Renal cortical epithelial cell (primary cell): ENCODE measurements around the gene GFER. TPM values are rescaled to one million over a fixed set of nuclear protein-coding genes. Genes with fewer than 3 reads are reported as not detected.
"Not testable (repeated sequence)": the region's sequence is repeated elsewhere in the genome, so short reads cannot be mapped to it uniquely, and the experiment has no call there.

ENCODE experiments used
- DNase-seq: peaks from one replicate; pipeline ENCODE4 v3.0.0-alpha.2; 2011; ENCODE audit warnings: low read depth
- total RNA-seq: library from RNA; depleted of rRNA; stranded (reverse); fragments of >200 nt; gene quantifications from 2 replicates; pipeline ENCODE4 v1.2.3, GENCODE V29; 2014

The GFER gene
- total RNA-seq, 1 donor from 2014 or later = 8.7 TPM

DNA sequence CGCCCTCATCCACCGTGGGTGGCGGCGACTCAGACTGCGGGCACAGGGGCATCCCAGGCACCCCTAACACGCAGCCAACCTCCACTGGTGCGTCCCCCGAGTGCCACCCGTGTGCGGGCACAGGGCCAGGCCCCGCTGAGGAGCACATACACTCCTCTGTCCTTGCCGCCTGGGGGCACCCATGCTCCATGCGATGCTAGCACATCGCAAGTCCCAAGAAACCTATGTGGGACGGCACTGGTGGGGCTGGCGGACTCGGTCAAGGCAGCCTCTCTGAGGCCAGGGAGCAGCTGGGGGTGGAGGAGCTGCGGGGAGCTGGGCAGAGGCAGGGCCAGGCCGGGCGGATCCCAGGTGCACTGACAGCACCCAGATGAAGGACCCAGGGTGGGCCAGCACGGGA is 21.7 kb downstream of the GFER start:
- no peak for DNase-seq

DNA sequence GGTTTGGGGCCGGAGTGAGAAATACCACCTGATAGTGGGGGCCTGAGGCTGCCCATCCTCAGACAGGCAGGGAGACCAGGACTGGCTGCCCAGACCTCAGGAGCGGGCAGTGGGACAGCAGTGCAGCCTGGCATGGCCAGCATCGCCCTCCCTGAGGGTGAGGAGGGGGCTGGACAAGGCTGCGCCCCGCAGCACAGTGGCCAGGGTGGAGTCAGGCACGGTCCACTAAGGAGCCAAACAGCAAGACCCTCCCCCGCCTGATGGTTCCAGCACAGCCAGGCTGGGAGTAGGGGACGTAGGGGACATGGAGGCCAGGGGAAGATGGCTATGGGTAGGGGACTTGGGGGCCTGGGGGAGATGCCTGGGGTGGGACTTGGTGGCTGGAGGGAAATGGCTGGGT is 22.3 kb downstream of the GFER start:
- no peak for DNase-seq

DNA sequence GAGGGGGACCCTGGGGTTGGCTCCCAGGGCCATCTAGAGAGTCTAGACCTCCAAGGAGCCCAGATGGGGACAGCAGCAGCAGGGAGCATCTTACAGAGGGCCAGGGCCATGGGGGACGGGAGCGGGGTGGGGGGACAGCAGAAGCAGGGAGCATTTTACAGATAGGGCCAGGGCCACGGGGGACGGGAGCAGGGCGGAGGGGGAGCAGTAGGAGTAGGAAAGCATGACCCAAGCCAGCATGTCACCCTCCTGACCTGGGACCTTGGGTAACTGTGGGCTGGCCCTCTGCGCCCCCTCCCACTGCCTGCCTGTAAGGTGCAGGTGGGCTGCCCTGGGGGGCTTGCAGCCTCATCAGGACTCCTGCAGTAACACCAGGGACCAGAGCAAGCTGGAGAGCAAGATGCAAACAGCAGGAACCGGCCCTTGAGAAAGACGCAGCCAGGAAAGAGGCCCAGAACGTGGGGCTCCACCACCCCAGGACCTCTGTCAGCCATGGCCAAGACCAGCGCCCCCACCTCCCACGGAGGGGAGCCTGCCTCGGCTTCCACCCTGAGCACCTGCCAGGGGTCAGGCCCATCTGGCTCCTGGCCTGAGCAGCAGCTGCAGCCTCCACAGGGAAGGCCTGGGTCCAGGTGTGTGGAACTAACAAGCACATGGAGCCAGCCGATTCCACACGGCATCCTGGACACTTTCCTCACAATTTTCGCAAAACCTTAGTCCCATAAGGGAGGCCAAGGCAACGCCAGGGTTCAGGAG is 23.3 kb downstream of the GFER start:
- DNase-seq = no peak

DNA sequence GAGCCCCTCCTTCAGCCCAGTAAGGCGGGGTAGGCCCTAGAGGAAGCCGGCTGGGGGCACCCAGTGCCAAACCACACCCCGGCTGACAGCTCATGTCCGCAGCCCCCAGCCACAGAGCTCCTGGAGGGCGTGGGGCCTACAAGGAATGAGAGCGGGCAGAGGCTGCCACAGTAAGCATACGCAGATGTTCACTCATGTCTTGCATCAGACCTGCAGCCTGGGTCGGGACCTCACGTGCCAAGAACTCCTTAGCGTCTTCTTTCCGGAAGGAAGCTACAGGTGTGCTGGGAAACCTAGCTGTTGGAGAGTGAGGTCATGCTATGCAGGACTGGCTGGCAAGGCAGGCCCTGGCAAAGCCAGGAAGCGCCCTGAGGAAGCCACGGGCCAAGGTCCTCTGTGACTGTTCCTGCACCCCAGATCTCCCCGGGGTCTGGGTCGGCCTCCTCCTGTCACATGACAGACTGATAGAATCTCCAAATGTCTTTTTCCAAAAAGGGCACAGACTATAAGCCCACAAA is 24.1 kb downstream of the GFER start:
- DNase-seq = peak; percentile 7

DNA sequence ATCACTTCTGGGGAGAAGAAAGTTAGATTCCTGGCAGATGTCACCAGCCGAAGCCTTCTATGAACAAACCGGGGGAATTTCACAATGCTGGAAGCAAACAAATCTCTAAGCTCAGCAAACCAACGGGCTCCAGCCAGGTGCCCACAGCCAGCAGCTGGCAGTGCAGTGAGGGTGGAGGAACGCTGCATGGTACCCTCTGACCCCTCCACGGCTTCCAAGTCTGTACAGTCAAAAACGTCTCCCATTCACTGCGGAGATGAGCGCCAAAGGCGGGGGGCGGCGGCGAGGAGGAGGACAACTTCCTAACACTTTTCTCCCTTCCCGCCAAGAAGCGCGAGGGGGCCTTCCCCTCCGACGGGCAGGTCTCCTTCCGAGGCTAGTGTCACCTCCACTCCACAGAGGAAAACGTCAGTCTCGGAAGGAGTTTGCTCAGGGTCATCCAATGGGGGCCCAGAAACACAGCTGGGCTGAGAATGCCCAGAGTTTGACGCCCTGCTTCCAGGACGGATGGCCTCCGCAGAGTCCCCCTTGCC is 24.7 kb downstream of the GFER start:
- peak; percentile 34 for DNase-seq

DNA sequence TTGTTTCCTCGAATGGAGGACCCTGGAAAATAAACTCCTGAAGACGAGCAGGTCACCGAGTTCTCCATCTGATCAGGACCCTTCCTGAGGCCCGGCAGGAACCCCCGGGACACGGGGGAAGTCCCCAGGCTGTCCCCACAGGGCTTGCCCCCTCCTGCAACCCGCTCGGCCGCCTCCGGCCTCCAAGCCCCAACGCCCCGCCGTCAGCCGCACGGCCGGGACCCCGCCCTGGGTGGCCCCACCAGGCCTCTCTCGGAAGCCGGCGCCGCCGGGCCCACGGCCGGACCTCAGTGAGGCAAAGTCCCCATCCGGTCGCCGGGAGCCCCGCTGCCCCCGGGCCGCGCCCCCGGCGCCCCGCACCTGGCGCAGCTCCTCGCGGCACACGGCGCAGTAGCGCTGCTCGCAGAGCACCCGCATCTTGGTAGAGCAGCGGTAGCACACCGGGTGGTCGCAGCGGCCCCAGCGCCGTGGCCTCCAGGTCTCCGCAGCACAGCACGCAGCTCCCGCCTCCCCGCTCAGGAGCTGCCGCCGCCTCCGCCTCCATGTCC is 25.2 kb downstream of the GFER start:
- no peak for DNase-seq

DNA sequence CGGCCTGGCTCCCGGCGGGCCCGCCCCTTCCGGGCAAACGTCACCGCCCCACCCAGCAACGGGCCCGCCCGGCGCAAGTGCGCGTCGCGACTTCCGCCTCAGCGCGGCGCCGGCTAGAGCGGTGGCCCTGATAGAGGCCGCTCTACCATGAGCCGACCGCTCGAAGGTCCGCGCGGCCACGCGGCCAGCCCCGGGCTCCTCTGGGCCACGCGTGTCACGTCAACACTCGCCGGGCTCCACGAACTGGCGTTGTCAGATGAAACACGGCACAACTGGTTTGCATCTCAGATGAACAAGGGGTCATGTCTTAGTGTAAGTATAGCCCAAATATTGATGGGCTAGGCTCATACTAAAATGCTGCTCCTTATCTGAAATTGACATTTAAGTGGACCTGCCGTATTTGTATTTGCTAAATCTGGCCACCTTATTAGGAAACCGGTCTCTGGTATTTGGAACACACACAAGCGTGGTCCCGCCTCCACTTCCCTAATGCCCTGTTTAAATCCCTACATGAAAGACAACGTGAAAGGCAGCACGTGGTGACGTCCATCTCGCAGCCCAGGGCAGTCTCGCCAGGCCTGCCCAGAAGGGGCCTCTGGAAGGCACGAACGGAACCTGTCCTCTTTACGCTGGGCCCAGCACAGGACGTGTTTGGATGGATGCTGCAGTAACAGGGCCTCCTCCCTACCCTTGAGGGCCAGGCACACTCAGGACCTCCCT is 26.0 kb downstream of the GFER start, which contains the start of gene ZNF598:
Gene ZNF598 (minus strand): TSS at position 31 of the 720 bp plus-strand sequence.
- DNase-seq = peak; percentile 51

DNA sequence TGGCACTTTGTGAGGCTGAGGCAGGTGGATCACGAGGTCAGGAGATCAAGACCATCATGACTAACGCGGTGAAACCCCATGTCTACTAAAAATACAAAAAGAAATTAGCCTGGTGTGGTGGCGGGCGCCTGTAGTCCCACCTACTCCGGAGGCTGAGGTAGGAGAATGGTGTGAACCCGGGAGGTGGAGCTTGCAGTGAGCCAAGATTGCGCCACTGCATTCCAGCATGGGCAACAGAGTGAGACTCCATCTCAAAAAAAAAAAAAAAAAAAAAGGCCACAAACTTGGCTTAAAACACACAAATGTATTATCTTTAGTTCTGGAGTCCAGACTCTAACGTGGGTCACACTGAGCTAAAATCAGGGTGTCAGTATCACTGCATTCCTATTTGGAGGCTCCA is 27.7 kb downstream of the GFER start:
- DNase-seq = not testable (repeated sequence)

DNA sequence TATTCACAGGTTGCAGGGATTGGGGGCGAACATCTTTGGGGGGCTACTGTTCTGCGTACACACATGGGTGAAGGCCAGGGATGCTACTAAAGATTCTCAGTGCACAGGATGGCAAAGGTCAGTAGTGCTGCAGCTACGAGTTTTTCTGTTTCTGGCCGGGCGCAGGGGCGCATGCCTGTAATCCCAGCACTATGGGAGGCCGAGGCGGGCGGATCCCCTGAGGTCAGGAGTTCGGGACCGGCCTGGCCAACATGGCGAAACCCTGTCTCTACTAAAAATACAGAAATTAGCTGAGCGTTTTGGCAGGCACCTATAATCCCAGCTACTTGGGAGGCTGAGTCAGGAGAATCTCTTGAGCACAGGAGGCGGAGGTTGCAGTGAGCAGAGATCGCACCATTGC is 29.5 kb downstream of the GFER start:
- DNase-seq = no peak

DNA sequence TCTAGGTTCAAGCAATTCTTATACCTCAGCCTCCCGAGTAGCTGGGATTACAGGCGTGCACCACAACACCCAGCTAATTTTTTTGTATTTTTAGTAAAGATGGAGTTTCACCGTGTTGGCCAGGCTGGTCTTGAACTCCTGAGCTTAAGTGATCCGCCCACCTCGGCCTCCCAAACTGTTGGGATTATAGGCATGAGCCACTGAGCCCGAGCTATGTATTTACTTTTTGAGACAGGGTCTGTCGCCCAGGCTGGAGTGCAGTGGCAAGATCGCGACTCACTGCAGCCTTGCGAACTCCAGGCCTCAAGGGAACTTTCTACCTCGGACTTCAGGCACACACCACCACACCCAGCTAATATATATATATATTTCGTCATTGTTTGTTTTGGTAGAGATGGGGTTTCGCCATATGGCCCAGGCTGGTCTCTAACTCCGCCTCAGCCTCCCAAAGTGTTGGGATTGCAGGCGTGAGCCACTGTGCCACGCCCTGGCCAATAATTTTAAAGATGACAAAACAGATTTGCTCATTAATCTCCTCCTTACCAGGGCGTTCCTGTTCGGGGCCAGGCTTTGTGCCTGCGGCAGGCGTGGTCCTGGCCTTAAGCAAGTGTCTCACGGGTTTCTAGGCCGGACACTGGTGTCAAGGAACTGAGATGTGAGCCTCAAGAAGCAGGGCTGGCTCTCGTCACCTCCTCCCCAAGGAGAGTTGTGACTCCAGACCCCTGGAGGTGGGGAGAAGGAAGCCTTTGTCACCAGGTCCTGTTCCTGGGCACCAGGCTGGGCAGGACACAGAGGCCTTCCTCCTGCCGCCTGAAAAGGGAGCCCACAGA is 31.3 kb downstream of the GFER start:
- DNase-seq = no peak

DNA sequence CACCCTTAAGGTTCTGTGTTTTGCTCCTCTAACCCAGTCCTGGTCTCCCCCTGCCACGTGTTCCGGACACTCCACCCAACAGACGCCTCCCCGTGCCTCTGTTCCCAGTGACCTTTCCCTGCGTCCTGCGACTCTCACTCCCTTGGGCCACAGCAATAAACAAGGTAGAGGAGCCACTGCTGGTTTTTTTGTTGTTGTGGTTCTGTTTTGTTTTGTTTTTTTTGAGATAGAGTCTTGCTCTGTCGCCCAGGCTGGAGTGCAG is 31.9 kb downstream of the GFER start:
- no peak for DNase-seq

DNA sequence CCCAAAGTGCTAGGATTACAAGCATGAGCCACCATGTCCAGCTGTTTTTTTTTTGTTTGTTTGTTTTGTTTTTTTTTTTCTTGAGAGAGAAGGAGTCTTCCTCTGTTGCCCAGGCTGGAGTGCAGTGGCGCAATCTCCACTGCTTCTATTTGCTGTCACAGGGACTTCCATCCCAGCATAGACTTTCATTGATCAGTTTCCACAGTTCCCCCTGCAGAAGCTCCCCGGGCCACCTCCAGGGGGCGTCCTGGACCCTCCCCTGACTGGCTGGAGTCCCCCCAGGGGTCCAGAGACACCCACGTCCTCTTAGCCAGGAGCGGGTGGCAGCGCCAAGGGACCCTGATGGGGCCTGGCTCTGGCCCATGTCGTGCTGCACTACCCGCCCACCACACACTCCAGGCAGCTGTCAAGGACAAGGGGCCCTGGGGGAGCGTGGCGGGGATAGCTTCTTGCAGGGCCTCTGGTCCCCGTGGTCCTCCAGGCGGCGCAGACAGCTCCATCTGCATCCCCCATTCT is 32.5 kb downstream of the GFER start:
- DNase-seq = no peak

DNA sequence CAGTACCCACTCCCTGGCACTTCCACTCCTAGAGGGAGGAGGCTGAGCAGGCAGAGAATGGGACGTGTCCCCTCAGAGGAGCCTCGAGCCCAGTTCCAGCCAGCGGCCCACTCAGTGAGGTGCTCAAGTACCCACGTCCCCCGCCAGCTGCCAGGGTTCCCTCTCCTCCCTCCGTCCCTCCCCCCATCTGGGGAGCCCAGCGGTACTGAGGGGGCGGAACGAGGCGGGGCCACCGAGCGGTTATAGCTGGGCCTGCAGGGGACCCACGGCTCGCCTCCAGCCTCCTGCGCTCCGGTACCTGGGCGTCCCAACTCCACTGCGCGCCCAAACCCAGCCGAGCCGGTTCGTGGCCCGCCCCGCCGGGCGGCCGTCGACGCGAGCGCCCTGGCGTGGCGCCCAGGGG is 35.5 kb downstream of the GFER start, which contains the start of gene NPW:
Gene NPW (plus strand): TSS at position 268 of the 403 bp plus-strand sequence.
- no peak for DNase-seq

DNA sequence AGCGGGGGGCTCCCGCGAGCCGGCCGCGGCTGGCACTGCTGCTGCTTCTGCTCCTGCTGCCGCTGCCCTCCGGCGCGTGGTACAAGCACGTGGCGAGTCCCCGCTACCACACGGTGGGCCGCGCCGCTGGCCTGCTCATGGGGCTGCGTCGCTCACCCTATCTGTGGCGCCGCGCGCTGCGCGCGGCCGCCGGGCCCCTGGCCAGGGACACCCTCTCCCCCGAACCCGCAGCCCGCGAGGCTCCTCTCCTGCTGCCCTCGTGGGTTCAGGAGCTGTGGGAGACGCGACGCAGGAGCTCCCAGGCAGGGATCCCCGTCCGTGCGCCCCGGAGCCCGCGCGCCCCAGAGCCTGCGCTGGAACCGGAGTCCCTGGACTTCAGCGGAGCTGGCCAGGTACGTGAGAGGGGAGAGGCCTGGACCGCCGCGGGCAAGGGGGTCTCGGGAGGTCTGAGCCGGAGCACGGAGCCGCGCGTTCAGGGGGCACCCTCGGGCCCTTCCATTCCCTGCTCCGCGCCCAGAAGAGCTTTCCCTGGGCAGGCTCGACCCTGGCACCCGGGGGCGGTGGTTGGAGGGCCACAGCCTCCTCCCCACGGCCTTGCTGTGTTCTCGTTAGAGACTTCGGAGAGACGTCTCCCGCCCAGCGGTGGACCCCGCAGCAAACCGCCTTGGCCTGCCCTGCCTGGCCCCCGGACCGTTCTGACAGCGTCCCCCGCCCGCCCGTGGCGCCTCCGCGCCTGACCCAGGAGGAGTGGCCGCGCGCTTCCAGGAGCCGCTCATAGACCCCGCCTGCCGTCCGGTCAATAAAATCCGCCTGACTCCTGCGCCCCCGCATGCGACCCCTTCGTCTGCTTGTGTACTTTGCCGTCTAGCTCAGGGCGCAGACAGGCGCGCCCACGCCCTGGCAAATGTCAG is 36.2 kb downstream of the GFER start:
- DNase-seq = no peak

DNA sequence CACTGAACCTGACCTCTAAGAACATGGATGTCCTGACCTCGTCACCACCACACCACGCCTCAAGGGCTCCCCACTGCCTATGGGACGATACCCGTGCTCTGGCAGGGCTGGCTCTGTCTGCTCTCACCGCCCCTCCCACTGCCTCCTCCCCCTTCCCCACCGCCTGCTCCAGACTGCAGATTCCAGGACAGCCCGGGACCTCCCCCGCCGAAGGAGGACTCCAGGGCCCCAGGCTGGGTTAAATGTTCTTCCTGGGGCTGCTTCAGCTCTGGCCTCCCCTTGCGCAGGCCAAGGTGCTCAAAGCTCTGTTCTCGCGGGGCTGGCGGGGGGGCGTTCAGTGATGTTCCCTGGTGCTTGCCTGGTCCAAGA is 38.7 kb downstream of the GFER start:
- no peak for DNase-seq

DNA sequence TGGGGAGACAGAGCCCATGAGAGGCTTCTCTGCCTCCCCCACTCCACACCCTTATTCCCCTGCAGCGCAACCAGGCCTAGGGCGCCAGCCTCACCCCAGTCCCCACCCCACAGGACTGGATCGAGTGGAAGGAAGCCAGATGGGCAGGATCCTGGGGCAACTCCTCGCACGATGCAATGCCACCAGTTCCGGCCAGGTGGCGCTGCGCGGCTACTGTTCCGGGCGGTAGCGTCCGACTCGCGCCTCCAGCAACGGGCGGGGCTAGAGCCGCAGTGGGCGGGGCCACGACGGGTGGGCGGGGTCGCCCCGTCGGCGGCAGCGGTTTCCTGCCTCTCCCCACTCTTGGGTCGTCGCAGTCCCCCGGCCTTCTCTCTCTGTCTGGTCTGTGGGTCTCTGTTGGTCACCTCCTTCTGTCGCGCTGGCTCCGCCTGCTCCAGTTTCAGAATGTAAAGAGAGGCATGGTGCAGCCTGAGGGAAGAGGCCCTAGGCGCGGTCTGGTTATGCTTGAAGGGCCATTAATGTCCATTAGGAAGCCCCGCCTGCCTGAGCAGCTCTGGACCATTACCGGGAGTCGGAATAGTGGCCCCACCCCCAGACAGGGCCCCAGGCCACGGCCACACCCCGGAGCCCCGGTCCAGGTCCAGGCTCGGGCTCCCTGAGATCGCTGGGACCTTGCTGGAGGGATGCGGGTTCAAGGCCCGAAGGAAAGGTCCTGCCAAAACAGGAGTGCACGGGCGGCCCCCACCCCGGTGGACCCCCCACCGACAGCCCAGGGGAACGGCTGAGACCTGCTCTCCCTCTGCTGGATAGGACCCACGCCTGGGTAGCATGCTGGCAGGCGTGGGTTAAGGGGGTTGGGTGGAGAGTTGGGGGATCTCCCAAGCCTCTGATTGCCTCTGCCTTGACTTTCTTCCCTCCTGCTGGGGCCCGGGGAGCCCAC is 39.4 kb downstream of the GFER start:
- peak; percentile 59 for DNase-seq

DNA sequence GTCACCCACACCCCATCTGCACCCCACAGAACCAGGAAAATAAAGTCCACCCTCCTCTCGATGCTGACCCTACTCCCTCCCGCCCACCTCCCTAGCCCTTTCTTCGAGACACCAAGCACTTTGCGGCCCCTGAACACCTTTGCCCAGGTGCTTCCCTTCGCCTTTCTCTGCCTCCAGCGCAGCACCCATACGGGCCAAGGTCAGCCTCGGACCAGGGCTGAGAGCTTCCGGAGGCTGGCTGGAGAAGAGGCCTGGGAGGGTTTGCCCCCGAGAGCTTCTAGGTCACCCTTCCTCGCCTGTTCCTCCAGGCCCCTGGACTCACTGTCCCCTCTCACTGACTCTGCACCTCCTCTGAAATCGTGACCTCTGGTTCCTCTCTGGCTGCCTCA is 40.0 kb downstream of the GFER start:
- DNase-seq = no peak

DNA sequence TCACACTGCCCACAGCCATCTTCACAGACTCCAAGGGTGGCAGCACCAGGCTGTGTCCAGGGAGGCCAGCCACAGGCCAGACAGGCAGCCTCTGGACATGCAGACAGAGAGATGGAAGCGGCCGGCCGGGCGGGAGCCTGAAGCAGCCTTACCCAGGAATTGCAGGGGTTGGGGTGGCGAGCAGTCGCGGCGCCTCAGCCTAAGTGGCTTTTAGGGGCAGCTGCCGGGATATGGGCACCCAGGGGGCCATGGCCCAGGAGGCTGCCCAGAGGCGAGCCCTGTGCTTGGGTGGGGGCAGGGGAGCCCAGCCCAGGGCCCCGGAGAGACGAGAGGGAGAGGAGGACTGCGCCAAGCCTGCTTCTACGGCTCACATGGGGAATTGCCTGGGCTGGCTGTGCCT is 41.3 kb downstream of the GFER start:
- DNase-seq = no peak

DNA sequence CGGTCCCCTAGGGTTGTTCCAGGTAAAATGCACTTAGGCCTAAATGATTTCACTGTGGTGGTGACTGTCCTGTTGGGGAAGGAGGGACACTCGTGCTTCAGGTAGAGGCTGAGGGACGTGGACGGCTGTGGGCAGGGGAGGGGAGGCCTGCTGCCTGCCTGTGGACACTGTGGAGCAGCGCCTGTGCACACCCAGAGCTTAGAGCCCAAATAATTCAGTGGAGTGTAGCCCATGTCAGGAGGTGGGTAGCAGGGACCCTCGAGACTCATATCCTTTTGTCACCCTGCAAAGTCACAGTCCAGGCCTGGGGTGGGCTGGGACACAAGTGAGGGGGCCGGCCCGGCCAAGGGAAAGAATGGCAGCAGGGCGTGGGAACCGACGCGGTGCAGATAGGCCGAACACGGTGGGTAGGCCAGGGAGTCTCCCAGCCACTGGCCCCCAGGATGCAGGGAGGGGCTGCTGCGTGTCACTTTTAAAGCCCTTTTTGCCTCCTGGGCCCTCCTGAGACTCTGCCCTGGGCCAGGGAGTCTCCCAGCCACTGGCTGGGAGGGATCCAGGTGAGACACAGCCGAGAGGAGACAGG is 42.0 kb downstream of the GFER start:
- no peak for DNase-seq
